OCI-LY7 (cell line): Measurements from ENCODE around the gene NPAS4. TPM values are rescaled to one million over a fixed set of nuclear protein-coding genes. Genes with fewer than 3 reads are reported as not detected.

Experiments
- BruUV-seq: library from RNA; stranded (reverse); fragments of 400-500 nt; replicated peaks from 2 replicates; lab custom pipeline; 2021; lab: Mats Ljungman, UMichigan
- CTCF ChIA-PET: fragments of 300-600 bp; sonication (Branson Sonifier 250); formaldehyde crosslinking; loops from one replicate; lab custom pipeline; 2022; ENCODE audit warnings: antibody characterized with exemption; ENCODE audit not compliant: unreplicated experiment; lab: Charles Lee
- POLR2A ChIA-PET: fragments of 300-600 bp; sonication (Branson Sonifier 250); formaldehyde crosslinking; loops from one replicate; lab custom pipeline; 2022; ENCODE audit warnings: antibody characterized with exemption; lab: Charles Lee
- DNase-seq: peaks from one replicate; pipeline ENCODE4 v3.0.0-alpha.2; 2015; ENCODE audit warnings: low spot score
- H2AFZ ChIP-seq: fragments of 200-600 bp; sonication (generic), shearing (Covaris generic); 2 replicates; pipeline ENCODE4 v1.6.1; 2014; ENCODE audit warnings: mild to moderate bottlenecking, antibody characterized with exemption, low read length, moderate library complexity
- H3K27ac ChIP-seq: fragments of 200-600 bp; sonication (generic); 2 replicates; pipeline ENCODE4 v1.5.1; 2014; ENCODE audit warnings: mixed run types, low read depth, mild to moderate bottlenecking, moderate library complexity, low read length, inconsistent platforms; ENCODE audit not compliant: poor library complexity, severe bottlenecking
- H3K36me3 ChIP-seq: fragments of 200-600 bp; sonication (generic); 2 replicates; pipeline ENCODE4 v1.6.1; 2014; ENCODE audit warnings: mild to moderate bottlenecking, antibody characterized with exemption, low read length, moderate library complexity, mixed read lengths; ENCODE audit not compliant: insufficient read depth
- H3K4me1 ChIP-seq: fragments of 200-600 bp; sonication (generic); 2 replicates; pipeline ENCODE4 v1.5.1; 2014; ENCODE audit warnings: mild to moderate bottlenecking, low read length; ENCODE audit not compliant: insufficient read depth, poor library complexity, severe bottlenecking
- H3K4me2 ChIP-seq: fragments of 200-600 bp; sonication (generic); 2 replicates; pipeline ENCODE4 v1.6.1; 2014; ENCODE audit warnings: mild to moderate bottlenecking, low read length
- H3K4me3 ChIP-seq: fragments of 200-600 bp; sonication (generic); 2 replicates; pipeline ENCODE4 v1.5.1; 2014; ENCODE audit warnings: mild to moderate bottlenecking, low read depth, low read length; ENCODE audit not compliant: poor library complexity, severe bottlenecking
- H3K79me2 ChIP-seq: fragments of 200-600 bp; sonication (generic); 2 replicates; pipeline ENCODE4 v1.6.1; 2016; ENCODE audit warnings: low read depth, mild to moderate bottlenecking, low read length, moderate library complexity, mixed read lengths; ENCODE audit not compliant: insufficient read depth
- H3K9me2 ChIP-seq: fragments of 200-600 bp; sonication (generic); 2 replicates; pipeline ENCODE4 v1.6.1; 2016; ENCODE audit warnings: mild to moderate bottlenecking, low read length, mixed read lengths; ENCODE audit not compliant: insufficient read depth
- H3K9me3 ChIP-seq: fragments of 200-600 bp; sonication (generic); 2 replicates; pipeline ENCODE4 v1.6.1; 2014; ENCODE audit warnings: mild to moderate bottlenecking, mixed run types, low read length, mixed read lengths
- H4K20me1 ChIP-seq: fragments of 200-600 bp; sonication (generic); 2 replicates; pipeline ENCODE4 v1.6.1; 2014; ENCODE audit warnings: mild to moderate bottlenecking, antibody characterized with exemption, low read length, moderate library complexity, mixed read lengths; ENCODE audit not compliant: insufficient read depth
- CTCF ChIP-seq: fragments of 200-600 bp; sonication (generic); conservative IDR thresholded peaks from 2 replicates; pipeline ENCODE4 v1.5.1; 2014; ENCODE audit warnings: mild to moderate bottlenecking, antibody characterized with exemption, low read length, moderate library complexity, mixed read lengths
- EZH2phosphoT487 ChIP-seq: fragments of 200-600 bp; sonication (generic); IDR thresholded peaks from 2 replicates; pipeline ENCODE4 v1.6.1; 2018; ENCODE audit warnings: low read depth, borderline replicate concordance, mild to moderate bottlenecking, mixed run types, antibody characterized with exemption, low read length, moderate library complexity, mixed read lengths
- intact Hi-C: fragments of 100-400 bp; cut with micrococcal nuclease; formaldehyde crosslinking; loops from one replicate; pipeline ENCODE4 v1.10.0; 2022; ENCODE audit not compliant: unreplicated experiment
- total RNA-seq, 2 experiments: library from RNA; depleted of rRNA in 1 of 2; stranded (reverse); fragments of >200 nt in 1 of 2; shearing (Covaris generic) in 1 of 2; gene quantifications; 2 replicates each; pipeline ENCODE4 v1.2.3, GENCODE V29; 2014 to 2022

NPAS4 gene
- total RNA-seq, 2 experiments from 2014 or later = not detected

- H3K9me2 ChIP-seq = no peaks in the 10 kb centered on the region
- intact Hi-C loops = loop anchor here (1.0 to 2.0 kb wide), 3 partner anchors 14 to 44 kb away; no protein-coding TSS in a partner anchor
- no peaks in the 10 kb centered on the region for H3K36me3 ChIP-seq
- POLR2A ChIA-PET = interaction anchor here (0.6 to 1.4 kb wide), 6 partner anchors 9 to 619 kb away, joined by 3 to 8 read pairs (median 4); partner anchors contain the start of genes MRPL11 and SLC29A2
- TF ChIP-seq CTCF (peak; percentile 97), EZH2phosphoT487 (no peak)
- H4K20me1 ChIP-seq = no peaks in the 10 kb centered on the region
- CTCF ChIA-PET = interaction anchor here (0.8 to 1.5 kb wide), 6 partner anchors 10 to 74 kb away, joined by 3 to 7 read pairs (median 4); partner anchors contain the start of genes MRPL11 and SLC29A2
- H3K9me3 ChIP-seq = no peaks in the 10 kb centered on the region
- H3K4me3 ChIP-seq = peak overlapping the region; percentile 42
- no TSS peak for BruUV-seq
- H3K27ac ChIP-seq = no peak overlapping the region
- DNase-seq = peak; percentile 91
- peaks cover 24% of the 10 kb centered on the region for H3K4me1 ChIP-seq
- H3K4me2 ChIP-seq = peak overlapping the region; percentile 67
- H3K79me2 ChIP-seq = no peaks in the 10 kb centered on the region
- peak overlapping the region; percentile 89 for H2AFZ ChIP-seq
Observed at GRCh38 chr11:66386171-66387069, 34.4 kb upstream of the NPAS4 start.

DNA sequence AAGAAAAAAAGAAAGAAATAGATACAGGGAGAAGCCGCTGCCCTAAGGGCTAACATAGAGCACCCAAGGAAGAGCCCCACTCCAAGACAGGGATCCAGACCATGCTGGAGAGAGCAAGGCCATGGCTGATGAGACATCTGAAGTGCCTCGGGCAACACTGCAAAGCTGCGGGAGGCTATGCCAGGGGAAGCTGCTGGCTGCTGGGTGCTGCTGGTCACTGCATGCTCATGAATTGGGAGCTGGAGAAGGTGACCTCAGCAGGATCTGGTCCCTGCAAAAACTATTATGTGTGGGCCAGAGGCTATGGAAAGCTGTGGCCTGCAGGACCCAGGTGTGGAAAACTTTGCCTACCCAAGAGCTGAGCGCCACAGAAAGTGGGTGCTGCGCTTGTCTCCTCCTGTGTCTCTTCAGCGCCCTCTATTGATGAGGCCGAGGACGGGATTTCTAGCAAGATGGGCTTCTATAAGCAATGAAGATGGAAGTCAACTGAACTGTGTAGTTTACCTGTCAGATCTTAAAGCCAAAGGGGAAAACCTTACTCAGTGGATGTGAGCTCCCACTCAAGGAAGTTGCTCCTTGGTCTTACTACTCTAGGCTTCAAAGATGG, 32.0 kb upstream of the NPAS4 start:
- Histone ChIP-seq H3K36me3 (no peaks in the 10 kb centered on the region), H3K4me3 (no peak overlapping the region), H3K79me2 (no peaks in the 10 kb centered on the region), H3K4me2 (no peak overlapping the region), H4K20me1 (no peaks in the 10 kb centered on the region), H3K9me2 (no peaks in the 10 kb centered on the region), H3K4me1 (peaks cover 33% of the 10 kb centered on the region), H3K27ac (no peak overlapping the region), H2AFZ (no peak overlapping the region), H3K9me3 (no peaks in the 10 kb centered on the region)
- ChIA-PET CTCF (interaction anchor here (0.8 to 0.9 kb wide), 2 partner anchors 33 to 58 kb away, joined by 3 read pairs; no protein-coding TSS in a partner anchor), POLR2A (interaction anchor here (0.6 to 1.1 kb wide), 5 partner anchors 9 to 76 kb away, joined by 3 to 5 read pairs (median 3); partner anchors contain the start of gene MRPL11)
- no peak for TF ChIP-seq EZH2phosphoT487
- peak; percentile 88 for TF ChIP-seq CTCF
- BruUV-seq = no TSS peak
- peak; percentile 80 for DNase-seq
- intact Hi-C loops = loop anchor here (1.0 kb wide), 1 partner anchor 78 kb away; no protein-coding TSS in a partner anchor
